ENCODE results near the gene RAB26. TPM values are rescaled to one million over a fixed set of nuclear protein-coding genes. Genes with fewer than 3 reads are reported as not detected.
A peak's percentile ranks its signal among the peaks of the same experiment; 100 is the strongest.
"Not testable (repeated sequence)": the region's sequence is repeated elsewhere in the genome, so short reads cannot be mapped to it uniquely, and the experiment has no call there.

RAB26 gene
- total RNA-seq, 1 experiment from 2014 or later = 46.8 TPM

GRCh38 chr16:2135071-2135470, 13.4 kb upstream of the RAB26 start:
- DNase-seq (ENCODE audit: low spot score); in situ Hi-C loops (cut with HindIII; ENCODE audit: low sequenced_read_pairs): not testable (repeated sequence)

GRCh38 chr16:2135770-2136490, 12.5 kb upstream of the RAB26 start, which contains the start of gene PKD1:
Gene PKD1 (minus strand): TSS chr16:2135898. CDS start chr16:2135689, 209 bp downstream.
- in situ Hi-C loops (cut with HindIII; ENCODE audit: low sequenced_read_pairs) = not testable (repeated sequence)
- peak; percentile 93 for DNase-seq (ENCODE audit: low spot score)

GRCh38 chr16:2142942-2143877, 5.2 kb upstream of the RAB26 start:
- peak; percentile 79 for DNase-seq (ENCODE audit: low spot score)
- in situ Hi-C loops (cut with HindIII; ENCODE audit: low sequenced_read_pairs) = no loop called here

GRCh38 chr16:2143878-2144485, 4.4 kb upstream of the RAB26 start:
- DNase-seq (ENCODE audit: low spot score) = no peak
- in situ Hi-C loops (cut with HindIII; ENCODE audit: low sequenced_read_pairs) = no loop called here

- in situ Hi-C loops (cut with HindIII; ENCODE audit: low sequenced_read_pairs) = no loop called here
- no peak for DNase-seq (ENCODE audit: low spot score)
Observed at GRCh38 chr16:2145843-2146242, 2.6 kb upstream of the RAB26 start.

- DNase-seq (ENCODE audit: low spot score) = no peak
- in situ Hi-C loops (cut with HindIII; ENCODE audit: low sequenced_read_pairs) = no loop called here
Observed at GRCh38 chr16:2147378-2147777, 1.0 kb upstream of the RAB26 start.

GRCh38 chr16:2148714-2149629, 547 bp downstream of the RAB26 start:
- in situ Hi-C loops (cut with HindIII; ENCODE audit: low sequenced_read_pairs) = no loop called here
- peak; percentile 43 for DNase-seq (ENCODE audit: low spot score)

- no peak for DNase-seq (ENCODE audit: low spot score)
Observed at GRCh38 chr16:2149630-2150417, 1.4 kb downstream of the RAB26 start.

GRCh38 chr16:2150418-2151187, 2.2 kb downstream of the RAB26 start:
- in situ Hi-C loops (cut with HindIII; ENCODE audit: low sequenced_read_pairs) = loop anchor here (25.0 kb wide), 1 partner anchor 362 kb away; the partner anchor contains the start of genes AMDHD2 and ATP6V0C
- peak; percentile 83 for DNase-seq (ENCODE audit: low spot score)

More at GRCh38 chr16:2149630-2150417, 1.4 kb downstream of the RAB26 start:
- in situ Hi-C loops (cut with HindIII; ENCODE audit: low sequenced_read_pairs) = loop anchor here (25.0 kb wide), 1 partner anchor 362 kb away; the partner anchor contains the start of genes AMDHD2 and ATP6V0C

GRCh38 chr16:2151188-2152091, 3.0 kb downstream of the RAB26 start:
- DNase-seq (ENCODE audit: low spot score) = no peak
- in situ Hi-C loops (cut with HindIII; ENCODE audit: low sequenced_read_pairs) = loop anchor here (25.0 kb wide), 1 partner anchor 361 kb away; the partner anchor contains the start of genes AMDHD2 and ATP6V0C

GRCh38 chr16:2152695-2153506, 4.5 kb downstream of the RAB26 start:
- in situ Hi-C loops (cut with HindIII; ENCODE audit: low sequenced_read_pairs) = loop anchor here (25.0 kb wide), 1 partner anchor 359 kb away; the partner anchor contains the start of genes AMDHD2 and ATP6V0C
- no peak for DNase-seq (ENCODE audit: low spot score)

- no peak for DNase-seq (ENCODE audit: low spot score)
- in situ Hi-C loops (cut with HindIII; ENCODE audit: low sequenced_read_pairs) = loop anchor here (25.0 kb wide), 1 partner anchor 358 kb away; the partner anchor contains the start of genes AMDHD2 and ATP6V0C
Observed at GRCh38 chr16:2154533-2155090, 6.2 kb downstream of the RAB26 start.

GRCh38 chr16:2155091-2155950, 6.9 kb downstream of the RAB26 start, which contains the start of gene TRAF7:
Gene TRAF7 (plus strand): TSS chr16:2155782. CDS start chr16:2163921, 8,139 bp downstream.
- in situ Hi-C loops (cut with HindIII; ENCODE audit: low sequenced_read_pairs) = loop anchor here (25.0 kb wide), 1 partner anchor 357 kb away; the partner anchor contains the start of genes AMDHD2 and ATP6V0C

More at GRCh38 chr16:2155091-2155950, 6.9 kb downstream of the RAB26 start, which contains the start of gene TRAF7:
- peak; percentile 100 for DNase-seq (ENCODE audit: low spot score)

Measured in G401 (cell line).